HepG2 (cell line): Measurements from ENCODE around the gene TOM1L1. TPM values are rescaled to one million over a fixed set of nuclear protein-coding genes. Genes with fewer than 3 reads are reported as not detected.

Source experiments
- ARID4A ChIP-seq: sonication (generic); formaldehyde crosslinking; IDR thresholded peaks from 2 replicates; pipeline ENCODE4 v1.5.0; 2020; ENCODE audit warnings: mild to moderate bottlenecking, missing genetic modification reagents, borderline replicate concordance
- ARID5B ChIP-seq: IDR thresholded peaks from 2 replicates; pipeline ENCODE4 v1.4.0; 2020; ENCODE audit warnings: mild to moderate bottlenecking, missing genetic modification reagents
- BRF2 ChIP-seq: sonication (generic); formaldehyde crosslinking; IDR thresholded peaks from 2 replicates; pipeline ENCODE4 v1.8.1; 2022; ENCODE audit warnings: mild to moderate bottlenecking, missing genetic modification reagents
- DMTF1 ChIP-seq: sonication (generic); formaldehyde crosslinking; IDR thresholded peaks from 2 replicates; pipeline ENCODE4 v1.4.0; 2020; ENCODE audit warnings: mild to moderate bottlenecking, missing genetic modification reagents
- FOSL2 ChIP-seq: sonication (generic); formaldehyde crosslinking; IDR thresholded peaks from 2 replicates; pipeline ENCODE4 v1.4.0; 2020; ENCODE audit warnings: missing genetic modification reagents
- FUBP1 ChIP-seq: sonication (generic); formaldehyde crosslinking; IDR thresholded peaks from 2 replicates; pipeline ENCODE4 v1.5.1; 2020; ENCODE audit warnings: missing genetic modification reagents, mild to moderate bottlenecking, borderline replicate concordance
- SMAD9 ChIP-seq: sonication (generic); formaldehyde crosslinking; IDR thresholded peaks from 2 replicates; pipeline ENCODE4 v1.5.1; 2020; ENCODE audit warnings: mild to moderate bottlenecking, missing genetic modification reagents
- TRIM22 ChIP-seq: fragments of 450-650 bp; IDR thresholded peaks from 2 replicates; pipeline ENCODE4 v1.6.1; 2017
- ZKSCAN1 ChIP-seq: fragments of 150-350 bp; IDR thresholded peaks from 2 replicates; pipeline ENCODE4 v1.6.1; 2014; ENCODE audit warnings: low read length
- ZNF580 ChIP-seq: IDR thresholded peaks from 2 replicates; pipeline ENCODE4 v1.6.1; 2016; ENCODE audit warnings: low read depth, borderline replicate concordance
- ZNF672 ChIP-seq: sonication (generic); formaldehyde crosslinking; IDR thresholded peaks from 2 replicates; pipeline ENCODE4 v1.8.1; 2022; ENCODE audit warnings: missing genetic modification reagents
- ZSCAN30 ChIP-seq: sonication (generic); formaldehyde crosslinking; IDR thresholded peaks from 2 replicates; pipeline ENCODE4 v1.5.0; 2020; ENCODE audit warnings: mild to moderate bottlenecking, missing genetic modification reagents
- polyA plus RNA-seq, 8 experiments: library from polyadenylated mRNA; depleted of rRNA in 3 of 8; stranded (reverse) in 7 of 8; unstranded in 1 of 8; fragments of >200 nt; fragmentation: Illumina TruSeq in 4 of 8; extraction: Trizol in 4 of 8; gene quantifications; 2 replicates each; pipeline versions ENCODE4 v1.2.1 to v1.2.3, GENCODE V29; 2011 to 2016; ENCODE audit warnings: low read depth in 4 of 8, missing spikeins in 1 of 8, mixed read lengths in 1 of 8; ENCODE audit not compliant: insufficient read depth in 1 of 8
- total RNA-seq, 5 experiments: library from RNA; depleted of rRNA; stranded (reverse); fragments of >200 nt; fragmentation: Illumina TruSeq; extraction: Trizol; gene quantifications; 2 replicates each; pipeline ENCODE4 v1.2.3, GENCODE V29; 2016; ENCODE audit warnings: low read depth in 1 of 5

Gene TOM1L1
- total and polyA plus RNA-seq, 2 of the 13 experiments (the other 11 are each of a cell fraction or from before 2014, with no cell fraction given) = 45.3 to 51.3 TPM

GRCh38 chr17:54900457-54901229 lies at the start of gene TOM1L1 (continued):
- TF ChIP-seq ZNF580 = no peak
- no peak for TF ChIP-seq SMAD9 (CRISPR knock-in tag)
- peak; percentile 44; the same call in 1 of the 2 replicates for TF ChIP-seq FUBP1
- peak; percentile 41 for TF ChIP-seq FOSL2 (CRISPR knock-in tag)
- no peak for TF ChIP-seq ZKSCAN1
- peak; percentile 69; the same call in 1 of the 2 replicates for TF ChIP-seq ARID4A
- 0 out of 2 replicates have a peak, but pooled peaks have one; percentile 14 for TF ChIP-seq ZSCAN30 (CRISPR knock-in tag)
- TF ChIP-seq TRIM22 = no peak
- no peak for TF ChIP-seq ZNF672 (CRISPR knock-in tag)
- TF ChIP-seq DMTF1 (CRISPR knock-in tag) = no peak
- peak; percentile 70; the same call in 1 of the 2 replicates for TF ChIP-seq ARID5B
- peak; percentile 82; the same call in 1 of the 2 replicates for TF ChIP-seq BRF2 (CRISPR knock-in tag)
